H9 (cell line): ENCODE results near the gene ATP6V1G3. TPM values are rescaled to one million over a fixed set of nuclear protein-coding genes. Genes with fewer than 3 reads are reported as not detected.
"Not testable (repeated sequence)": the region's sequence is repeated elsewhere in the genome, so short reads cannot be mapped to it uniquely, and the experiment has no call there.

Source experiments
- DNase-seq: peaks from one replicate; pipeline ENCODE4 v3.0.0-alpha.2; 2017
- H2AFZ ChIP-seq: one replicate; pipeline ENCODE4 v1.6.1; 2013; ENCODE audit warnings: mild to moderate bottlenecking, low read length, control low read depth, moderate library complexity
- H2AK5ac ChIP-seq: 2 replicates; pipeline ENCODE4 v1.6.1; 2013; ENCODE audit warnings: low read length, control low read depth, mixed read lengths; ENCODE audit not compliant: insufficient read length
- H2BK120ac ChIP-seq: one replicate; pipeline ENCODE4 v1.6.1; 2013; ENCODE audit warnings: low read depth, mild to moderate bottlenecking, low read length, control low read depth, inconsistent platforms; ENCODE audit not compliant: poor library complexity, severe bottlenecking
- H2BK12ac ChIP-seq: 2 replicates; pipeline ENCODE4 v1.6.1; 2013; ENCODE audit warnings: low read length, control low read depth, mixed read lengths, low read depth; ENCODE audit not compliant: insufficient read length
- H2BK15ac ChIP-seq: 2 replicates; pipeline ENCODE4 v1.6.1; 2013; ENCODE audit warnings: low read depth, low read length, control low read depth
- H2BK20ac ChIP-seq: one replicate; pipeline ENCODE4 v1.6.1; 2013; ENCODE audit warnings: low read depth, mild to moderate bottlenecking, low read length, control low read depth, inconsistent platforms; ENCODE audit not compliant: poor library complexity, severe bottlenecking
- H2BK5ac ChIP-seq: 2 replicates; pipeline ENCODE4 v1.6.1; 2013; ENCODE audit warnings: low read length, control low read depth, mixed read lengths; ENCODE audit not compliant: insufficient read length
- H3K14ac ChIP-seq: 2 replicates; pipeline ENCODE4 v1.6.1; 2013; ENCODE audit warnings: low read length, control low read depth; ENCODE audit not compliant: insufficient read depth
- H3K18ac ChIP-seq: 2 replicates; pipeline ENCODE4 v1.6.1; 2013; ENCODE audit warnings: low read depth, mild to moderate bottlenecking, mixed read lengths, low read length, control low read depth; ENCODE audit not compliant: insufficient read length
- H3K23ac ChIP-seq: 2 replicates; pipeline ENCODE4 v1.6.1; 2013; ENCODE audit warnings: low read length, control low read depth, mixed read lengths, low read depth; ENCODE audit not compliant: insufficient read length
- H3K23me2 ChIP-seq: 2 replicates; pipeline ENCODE4 v1.6.1; 2013; ENCODE audit warnings: low read depth, mild to moderate bottlenecking, mixed read lengths, low read length, control low read depth; ENCODE audit not compliant: insufficient read length, poor library complexity, severe bottlenecking
- H3K27ac ChIP-seq: 2 replicates; pipeline ENCODE4 v1.5.1; 2013; ENCODE audit warnings: low read length, control low read depth, mixed read lengths, low read depth; ENCODE audit not compliant: insufficient read length
- H3K27me3 ChIP-seq: 2 replicates; pipeline ENCODE4 v1.6.1; 2013; ENCODE audit warnings: low read length, control low read depth, inconsistent platforms; ENCODE audit not compliant: insufficient read depth
- H3K4ac ChIP-seq: 2 replicates; pipeline ENCODE4 v1.6.1; 2013; ENCODE audit warnings: low read depth, mild to moderate bottlenecking, control low read depth, inconsistent platforms, low read length, moderate library complexity
- H3K4me1 ChIP-seq: 2 replicates; pipeline ENCODE4 v1.6.1; 2013; ENCODE audit warnings: low read length, control low read depth, inconsistent platforms; ENCODE audit not compliant: insufficient read depth
- H3K4me2 ChIP-seq: 2 replicates; pipeline ENCODE4 v1.6.1; 2013; ENCODE audit warnings: low read length, control low read depth, mixed read lengths; ENCODE audit not compliant: insufficient read length, insufficient read depth
- H3K56ac ChIP-seq: 2 replicates; pipeline ENCODE4 v1.6.1; 2013; ENCODE audit warnings: low read depth, mild to moderate bottlenecking, mixed read lengths, low read length, control low read depth; ENCODE audit not compliant: insufficient read length
- H3K79me1 ChIP-seq: 2 replicates; pipeline ENCODE4 v1.6.1; 2013; ENCODE audit warnings: low read depth, mild to moderate bottlenecking, moderate library complexity, low read length, control low read depth, inconsistent platforms; ENCODE audit not compliant: insufficient read depth, poor library complexity, severe bottlenecking
- H3K79me2 ChIP-seq: 2 replicates; pipeline ENCODE4 v1.6.1; 2013; ENCODE audit warnings: low read length, control low read depth, inconsistent platforms; ENCODE audit not compliant: insufficient read depth
- H3K9ac ChIP-seq: 2 replicates; pipeline ENCODE4 v1.6.1; 2013; ENCODE audit warnings: low read length, control low read depth, mixed read lengths; ENCODE audit not compliant: insufficient read length; ENCODE audit errors: extremely low read depth
- H3K9me3 ChIP-seq: one replicate; pipeline ENCODE4 v1.6.1; 2013; ENCODE audit warnings: low read depth, low read length, inconsistent platforms; ENCODE audit not compliant: control insufficient read depth
- H3T11ph ChIP-seq: one replicate; pipeline ENCODE4 v1.6.1; 2013; ENCODE audit warnings: mild to moderate bottlenecking, low read length, control low read depth, inconsistent platforms
- H4K20me1 ChIP-seq: one replicate; pipeline ENCODE4 v1.6.1; 2013; ENCODE audit not compliant: control insufficient read depth, insufficient read length, insufficient read depth
- H4K5ac ChIP-seq: 2 replicates; pipeline ENCODE4 v1.6.1; 2013; ENCODE audit warnings: low read depth, mild to moderate bottlenecking, mixed read lengths, low read length, control low read depth; ENCODE audit not compliant: insufficient read length
- H4K8ac ChIP-seq: replicated peaks from 2 replicates; pipeline ENCODE4 v1.6.1; 2013; ENCODE audit warnings: low read length, control low read depth, mixed read lengths, low read depth; ENCODE audit not compliant: insufficient read length
- H4K91ac ChIP-seq: 2 replicates; pipeline ENCODE4 v1.6.1; 2013; ENCODE audit warnings: low read depth, mild to moderate bottlenecking, moderate library complexity, mixed read lengths, low read length, control low read depth; ENCODE audit not compliant: insufficient read length
- H3K27ac Mint-ChIP-seq, 3 experiments: 2 replicates in 2 of 3; 3 replicates in 1 of 3; pipeline ENCODE4 v1.8.0; 2020 to 2021; ENCODE audit warnings: mixed read lengths in 3 of 3, mild to moderate bottlenecking in 1 of 3, moderate library complexity in 1 of 3
- H3K27me3 Mint-ChIP-seq: 2 replicates; pipeline ENCODE4 v1.8.0; 2021; ENCODE audit warnings: low read depth, mild to moderate bottlenecking, moderate library complexity, mixed read lengths
- H3K36me3 Mint-ChIP-seq, 3 experiments: 2 replicates in 2 of 3; 3 replicates in 1 of 3; pipeline ENCODE4 v1.8.0; 2020 to 2021; ENCODE audit warnings: low read depth in 3 of 3, mixed read lengths in 3 of 3; ENCODE audit not compliant: insufficient read depth in 1 of 3
- H3K4me1 Mint-ChIP-seq, 2 experiments: 2 replicates each; pipeline ENCODE4 v1.8.0; 2020; ENCODE audit warnings: mixed read lengths in 2 of 2
- H3K4me3 Mint-ChIP-seq, 2 experiments: 2 replicates in 1 of 2; 3 replicates in 1 of 2; pipeline ENCODE4 v1.8.0; 2020 to 2021; ENCODE audit warnings: mild to moderate bottlenecking in 2 of 2, mixed read lengths in 2 of 2, moderate library complexity in 1 of 2
- H3K9me3 Mint-ChIP-seq, 2 experiments: 2 replicates in 1 of 2; 3 replicates in 1 of 2; pipeline ENCODE4 v1.8.0; 2020; ENCODE audit warnings: mild to moderate bottlenecking in 2 of 2, mixed read lengths in 2 of 2, moderate library complexity in 1 of 2
- CTCF ChIP-seq: fragments of 200-600 bp; sonication (generic); conservative IDR thresholded peaks from 3 replicates; pipeline ENCODE4 v1.8.0; 2021; ENCODE audit warnings: antibody characterized with exemption, mild to moderate bottlenecking
- WGBS: extraction: QIAGEN DNeasy Blood & Tissue Kit; methylation state at CpG from one replicate; pipeline ENCODE4 v1.1.7; 2013; ENCODE audit warnings: missing lambda C conversion rate, low lambda C conversion rate, mixed read lengths; ENCODE audit not compliant: insufficient read length; ENCODE audit errors: extremely low coverage; 5-methylcytosine and 5-hydroxymethylcytosine counted together
- total RNA-seq: library from RNA; stranded (reverse); gene quantifications from 2 replicates; pipeline ENCODE4 v1.2.1, GENCODE V29; 2021

ATP6V1G3 gene
- total RNA-seq, 1 experiment from 2014 or later: not detected

GRCh38 chr1:198524556-198524955 is 15.9 kb downstream of the ATP6V1G3 start:
- Histone ChIP-seq H3K27me3 (no peaks in the 10 kb centered on the region), H3K4ac (no peak overlapping the region), H3K4me2 (no peak overlapping the region), H3K9ac (no peak overlapping the region), H3K23me2 (no peaks in the 10 kb centered on the region), H3K56ac (no peak overlapping the region), H2BK120ac (no peak overlapping the region), H2AFZ (no peak overlapping the region), H3K4me1 (peaks cover 7% of the 10 kb centered on the region; the same call in 1 of the 2 replicates), H4K91ac (no peak overlapping the region), H2BK5ac (no peak overlapping the region), H3K14ac (no peak overlapping the region), H3K79me2 (no peaks in the 10 kb centered on the region), H3K27ac (no peak overlapping the region), H3K18ac (no peak overlapping the region), H2AK5ac (no peak overlapping the region), H2BK20ac (no peak overlapping the region), H4K20me1 (no peaks in the 10 kb centered on the region), H2BK15ac (no peak overlapping the region), H3K79me1 (no peaks in the 10 kb centered on the region), H3K9me3 (no peaks in the 10 kb centered on the region), H3K23ac (no peak overlapping the region), H4K5ac (no peak overlapping the region), H2BK12ac (no peak overlapping the region), H4K8ac (no peak overlapping the region), H3T11ph (no peak overlapping the region)
- Mint-ChIP-seq H3K4me1 (peaks cover 20 to 23% of the 10 kb centered on the region in 2 experiments), H3K27ac (no peak overlapping the region), H3K4me3 (no peak overlapping the region), H3K9me3 (no peaks in the 10 kb centered on the region), H3K27me3 (no peaks in the 10 kb centered on the region), H3K36me3 (no peaks in the 10 kb centered on the region; a peak in 1 of 7 replicates)
- no CpG with 5 or more reads among the region's 2 CpGs for WGBS
- TF ChIP-seq CTCF: no peak
- DNase-seq: no peak

GRCh38 chr1:198524127-198524526 is 16.4 kb downstream of the ATP6V1G3 start:
- H3K27ac ChIP-seq, H3K4ac ChIP-seq, H3K79me1 ChIP-seq, H2BK20ac ChIP-seq, H3K9me3 Mint-ChIP-seq, H3K4me2 ChIP-seq, H2AFZ ChIP-seq, H2BK120ac ChIP-seq, H3K56ac ChIP-seq, H3K27me3 ChIP-seq, H4K20me1 ChIP-seq, H2BK15ac ChIP-seq, H2AK5ac ChIP-seq, H3K4me1 ChIP-seq, H3K27me3 Mint-ChIP-seq, H3K36me3 Mint-ChIP-seq, H2BK12ac ChIP-seq, H4K5ac ChIP-seq, H3K18ac ChIP-seq, DNase-seq, H4K91ac ChIP-seq, H3K9ac ChIP-seq, H3T11ph ChIP-seq, H3K27ac Mint-ChIP-seq, H3K23ac ChIP-seq, H2BK5ac ChIP-seq, H3K79me2 ChIP-seq, H3K14ac ChIP-seq, H3K4me3 Mint-ChIP-seq, H4K8ac ChIP-seq, H3K23me2 ChIP-seq, H3K9me3 ChIP-seq: not testable (repeated sequence)
- peaks cover 24 to 27% of the 10 kb centered on the region in 2 experiments for H3K4me1 Mint-ChIP-seq
- WGBS: no CpG with 5 or more reads among the region's 10 CpGs
